H1 (cell line): ENCODE results near the gene FHIT. TPM values are rescaled to one million over a fixed set of nuclear protein-coding genes. Genes with fewer than 3 reads are reported as not detected.

Source experiments
- CTCF ChIA-PET: fragments of 300-600 bp; sonication (Branson Sonifier 250); formaldehyde crosslinking; loops from one replicate; lab custom pipeline; 2021; ENCODE audit not compliant: partially characterized antibody; lab: Charles Lee
- POLR2A ChIA-PET: fragments of 300-600 bp; sonication (Branson Sonifier 250); formaldehyde crosslinking; loops from one replicate; lab custom pipeline; 2021; ENCODE audit warnings: inconsistent platforms; ENCODE audit not compliant: partially characterized antibody; lab: Charles Lee
- DNase-seq, 2 experiments: peaks; one replicate each; pipeline versions ENCODE4 v3.0.0 to v3.0.0-alpha.2; 2010 to 2022; ENCODE audit warnings: low spot score in 2 of 2, low read depth in 1 of 2, mixed read lengths in 1 of 2
- FAIRE-seq: peaks from 2 replicates; lab custom pipeline; 2011; peaks lifted over from hg19 to GRCh38; lab: Jason Lieb, UNC
- H2AFZ ChIP-seq: 2 replicates; pipeline ENCODE4 v1.8.1; 2012; ENCODE audit warnings: low read length, inconsistent platforms
- H2AK5ac ChIP-seq: 2 replicates; pipeline ENCODE4 v1.6.1; 2013; ENCODE audit warnings: low read depth, low read length
- H2BK120ac ChIP-seq: replicated peaks from 2 replicates; pipeline ENCODE3; 2013; ENCODE audit warnings: low read depth, low read length, inconsistent platforms
- H2BK12ac ChIP-seq: 2 replicates; pipeline ENCODE4 v1.6.1; 2013; ENCODE audit warnings: low read depth, low read length
- H2BK15ac ChIP-seq: 2 replicates; pipeline ENCODE4 v1.6.1; 2013; ENCODE audit warnings: low read length
- H2BK20ac ChIP-seq: 2 replicates; pipeline ENCODE4 v1.6.1; 2013; ENCODE audit warnings: low read length
- H2BK5ac ChIP-seq: 2 replicates; pipeline ENCODE4 v1.6.1; 2013; ENCODE audit warnings: low read depth, low read length
- H3K14ac ChIP-seq: 2 replicates; pipeline ENCODE4 v1.6.1; 2013; ENCODE audit warnings: inconsistent platforms; ENCODE audit not compliant: insufficient read length
- H3K18ac ChIP-seq: 2 replicates; pipeline ENCODE4 v1.6.1; 2013; ENCODE audit warnings: low read length; ENCODE audit errors: extremely low read depth
- H3K23ac ChIP-seq: 2 replicates; pipeline ENCODE4 v1.6.1; 2013; ENCODE audit warnings: inconsistent platforms; ENCODE audit not compliant: insufficient read length
- H3K23me2 ChIP-seq: 2 replicates; pipeline ENCODE4 v1.6.1; 2013; ENCODE audit warnings: low read depth, low read length
- H3K27ac ChIP-seq: 2 replicates; pipeline ENCODE4 v1.6.1; 2011; ENCODE audit warnings: low read depth, low read length, inconsistent platforms
- H3K27me3 ChIP-seq, 4 experiments: replicated peaks in 1 of 4; 1 replicate in 1 of 4; 2 replicates in 3 of 4; pipeline versions ENCODE4 v1.6.1 to v1.8.1; 2011 to 2013; ENCODE audit warnings: low read length in 3 of 4, mild to moderate bottlenecking in 3 of 4, inconsistent platforms in 2 of 4, mixed read lengths in 2 of 4, moderate library complexity in 1 of 4; ENCODE audit not compliant: control insufficient read depth in 3 of 4, insufficient read depth in 3 of 4; ENCODE audit errors: extremely low read depth in 1 of 4
- H3K36me3 ChIP-seq, 4 experiments: 2 replicates each; pipeline versions ENCODE4 v1.6.1 to v1.8.1; 2011 to 2013; ENCODE audit warnings: mild to moderate bottlenecking in 4 of 4, low read length in 3 of 4, moderate library complexity in 2 of 4, control low read depth in 1 of 4, inconsistent platforms in 1 of 4; ENCODE audit not compliant: insufficient read depth in 4 of 4, control insufficient read depth in 2 of 4
- H3K4ac ChIP-seq: replicated peaks from 2 replicates; pipeline ENCODE3; 2013; ENCODE audit warnings: low read length, low read depth, mixed read lengths, inconsistent platforms; ENCODE audit not compliant: insufficient read length
- H3K4me1 ChIP-seq, 4 experiments: replicated peaks in 1 of 4; 1 replicate in 1 of 4; 2 replicates in 3 of 4; pipeline versions ENCODE4 v1.6.1 to v1.8.1; 2011 to 2013; ENCODE audit warnings: low read length in 3 of 4, inconsistent platforms in 2 of 4, mixed read lengths in 1 of 4; ENCODE audit not compliant: insufficient read depth in 4 of 4, control insufficient read depth in 3 of 4
- H3K4me2 ChIP-seq, 2 experiments: 2 replicates each; pipeline versions ENCODE4 v1.6.1 to v1.8.1; 2011 to 2013; ENCODE audit warnings: low read depth in 2 of 2, low read length in 2 of 2, control low read depth in 1 of 2, inconsistent platforms in 1 of 2, mild to moderate bottlenecking in 1 of 2; ENCODE audit not compliant: insufficient read depth in 1 of 2
- H3K4me3 ChIP-seq, 4 experiments: fragments of 200-600, 300-600 bp in 1 of 4; sonication (generic), shearing (Covaris generic), sonication (Bioruptor Twin) in 1 of 4; 2 replicates each; pipeline versions ENCODE4 v1.5.1 to v1.8.1; 2011 to 2016; ENCODE audit warnings: low read length in 4 of 4, low read depth in 3 of 4, control low read depth in 2 of 4, inconsistent platforms in 2 of 4, mild to moderate bottlenecking in 2 of 4, mixed read lengths in 1 of 4, moderate library complexity in 1 of 4; ENCODE audit not compliant: insufficient read depth in 2 of 4; ENCODE audit errors: extremely low read depth in 1 of 4
- H3K56ac ChIP-seq: replicated peaks from 2 replicates; pipeline ENCODE3; 2013; ENCODE audit warnings: low read depth, mild to moderate bottlenecking, mixed read lengths, low read length, inconsistent platforms; ENCODE audit not compliant: insufficient read length
- H3K79me1 ChIP-seq: 2 replicates; pipeline ENCODE4 v1.6.1; 2013; ENCODE audit warnings: low read depth, low read length, control low read depth
- H3K79me2 ChIP-seq, 2 experiments: 2 replicates each; pipeline versions ENCODE4 v1.6.1 to v1.8.1; 2012 to 2013; ENCODE audit warnings: low read length in 2 of 2, mild to moderate bottlenecking in 2 of 2, inconsistent platforms in 1 of 2; ENCODE audit not compliant: insufficient read depth in 2 of 2, control insufficient read depth in 1 of 2
- H3K9ac ChIP-seq, 4 experiments: replicated peaks in 1 of 4; 1 replicate in 1 of 4; 2 replicates in 3 of 4; pipeline versions ENCODE4 v1.6.1 to v1.8.1; 2011 to 2013; ENCODE audit warnings: low read depth in 3 of 4, low read length in 3 of 4, control low read depth in 2 of 4, mild to moderate bottlenecking in 2 of 4, moderate library complexity in 2 of 4, inconsistent platforms in 1 of 4; ENCODE audit errors: extremely low read depth in 1 of 4
- H3K9me3 ChIP-seq, 2 experiments: 2 replicates each; pipeline versions ENCODE4 v1.6.1 to v1.8.1; 2012 to 2013; ENCODE audit warnings: mild to moderate bottlenecking in 2 of 2, moderate library complexity in 2 of 2, control low read depth in 1 of 2, inconsistent platforms in 1 of 2, low read depth in 1 of 2, low read length in 1 of 2, mixed read lengths in 1 of 2; ENCODE audit not compliant: insufficient read depth in 2 of 2
- H4K20me1 ChIP-seq, 2 experiments: replicated peaks in 1 of 2; 2 replicates each; pipeline versions ENCODE3 to v1.8.1; 2011 to 2013; ENCODE audit warnings: inconsistent platforms in 2 of 2, low read length in 2 of 2, mild to moderate bottlenecking in 1 of 2; ENCODE audit not compliant: insufficient read depth in 2 of 2, control insufficient read depth in 1 of 2
- H4K5ac ChIP-seq: 2 replicates; pipeline ENCODE4 v1.6.1; 2013; ENCODE audit warnings: low read length, low read depth, mixed read lengths, inconsistent platforms; ENCODE audit not compliant: insufficient read length
- H4K8ac ChIP-seq: 2 replicates; pipeline ENCODE4 v1.8.0; 2013; ENCODE audit warnings: mild to moderate bottlenecking, moderate library complexity, low read length, inconsistent platforms; ENCODE audit not compliant: insufficient read depth; ENCODE audit errors: extremely low read depth
- H4K91ac ChIP-seq: replicated peaks from 2 replicates; pipeline ENCODE3; 2013; ENCODE audit warnings: low read length, mixed read lengths, inconsistent platforms; ENCODE audit not compliant: insufficient read length
- BRCA1 ChIP-seq: IDR thresholded peaks from 2 replicates; pipeline ENCODE4 v1.6.1; 2012; ENCODE audit warnings: low read depth, low read length, improper control_type of control experiment
- CBX5 ChIP-seq: fragments of 300-800, 300-1000 bp; sonication (generic); IDR thresholded peaks from 2 replicates; pipeline ENCODE4 v1.7.1; 2016; ENCODE audit warnings: antibody characterized with exemption, low read length, low read depth
- CBX8 ChIP-seq: fragments of 300-800, 300-1000 bp; sonication (generic); IDR thresholded peaks from 2 replicates; pipeline ENCODE4 v1.7.1; 2016; ENCODE audit warnings: low read depth, low read length, borderline replicate concordance
- CEBPB ChIP-seq: IDR thresholded peaks from 2 replicates; pipeline ENCODE4 v1.6.1; 2012; ENCODE audit warnings: low read depth, low read length
- EP300 ChIP-seq, 2 experiments: IDR thresholded peaks; 1 replicate in 1 of 2; 2 replicates in 1 of 2; pipeline ENCODE4 v1.6.1; 2011 to 2012; ENCODE audit warnings: low read depth in 2 of 2, low read length in 2 of 2, mild to moderate bottlenecking in 2 of 2, borderline replicate concordance in 1 of 2, inconsistent platforms in 1 of 2, moderate library complexity in 1 of 2
- FOSL1 ChIP-seq: IDR thresholded peaks from 2 replicates; pipeline ENCODE4 v1.6.1; 2011; ENCODE audit warnings: mild to moderate bottlenecking, low read depth, low read length, moderate library complexity; ENCODE audit not compliant: insufficient read depth
- GTF2F1 ChIP-seq: IDR thresholded peaks from 2 replicates; pipeline ENCODE4 v1.6.1; 2012; ENCODE audit warnings: low read depth, low read length, improper control_type of control experiment, borderline replicate concordance
- JUN ChIP-seq: IDR thresholded peaks from 2 replicates; pipeline ENCODE4 v1.6.1; 2011; ENCODE audit warnings: low read depth, mild to moderate bottlenecking, improper control_type of control experiment, low read length
- POLR2AphosphoS5 ChIP-seq: IDR thresholded peaks from 2 replicates; pipeline ENCODE4 v1.6.1; 2011; ENCODE audit warnings: low read depth, low read length
- RXRA ChIP-seq: IDR thresholded peaks from 2 replicates; pipeline ENCODE4 v1.6.1; 2011; ENCODE audit warnings: low read depth, mild to moderate bottlenecking, low read length, moderate library complexity; ENCODE audit not compliant: insufficient read depth
- WGBS, 2 experiments: shearing (Covaris generic) in 1 of 2; methylation state at CpG; one replicate each; pipeline versions ENCODE4 v1.1.6 to v1.1.7; 2013 to 2015; ENCODE audit warnings: low lambda C conversion rate in 2 of 2, mixed read lengths in 2 of 2, inconsistent platforms in 1 of 2, low coverage in 1 of 2, missing lambda C conversion rate in 1 of 2; ENCODE audit not compliant: insufficient replicate concordance in 2 of 2, insufficient coverage in 1 of 2, insufficient read length in 1 of 2; ENCODE audit errors: extremely low coverage in 1 of 2, missing lambda C conversion rate in 1 of 2; 5-methylcytosine and 5-hydroxymethylcytosine counted together
- polyA plus RNA-seq, 7 experiments: library from polyadenylated mRNA; depleted of rRNA in 3 of 7; stranded (reverse) in 5 of 7; unstranded in 2 of 7; fragments of >200 nt in 5 of 7; fragments of 200-250 nt in 2 of 7; gene quantifications; 1 replicate in 5 of 7; 2 replicates in 1 of 7; 4 replicates in 1 of 7; pipeline versions ENCODE4 v1.2.1 to v1.2.3, GENCODE V29; 2011 to 2013; ENCODE audit warnings: missing spikeins in 2 of 7, mixed read lengths in 2 of 7
- total RNA-seq: library from RNA; stranded (reverse); fragmentation: NEBNext Ultra II Directional; extraction: Animal tissue kit (Norgen Biotek cat#: 25700); gene quantifications from 2 replicates; pipeline ENCODE4 v1.2.1, GENCODE V29; 2021
- TF ChIP-seq, protein P1 (sequence below): IDR thresholded peaks from 2 replicates; pipeline ENCODE4 v1.6.1; 2012; ENCODE audit warnings: inconsistent platforms
- TF ChIP-seq, protein P2 (sequence below), 3 experiments: IDR thresholded peaks; 1 replicate in 2 of 3; 2 replicates in 1 of 3; pipeline versions ENCODE4 v1.5.1 to v1.6.1; 2011; ENCODE audit warnings: low read length in 3 of 3, mild to moderate bottlenecking in 3 of 3, inconsistent platforms in 2 of 3, low read depth in 1 of 3, moderate library complexity in 1 of 3; ENCODE audit not compliant: insufficient read depth in 1 of 3; ENCODE audit errors: control extremely low read depth in 1 of 3

Gene FHIT
- total and polyA plus RNA-seq, 2 of the 8 experiments (the other 6 are each of a cell fraction or from before 2014, with no cell fraction given): 1.2 to 3.2 TPM

DNA sequence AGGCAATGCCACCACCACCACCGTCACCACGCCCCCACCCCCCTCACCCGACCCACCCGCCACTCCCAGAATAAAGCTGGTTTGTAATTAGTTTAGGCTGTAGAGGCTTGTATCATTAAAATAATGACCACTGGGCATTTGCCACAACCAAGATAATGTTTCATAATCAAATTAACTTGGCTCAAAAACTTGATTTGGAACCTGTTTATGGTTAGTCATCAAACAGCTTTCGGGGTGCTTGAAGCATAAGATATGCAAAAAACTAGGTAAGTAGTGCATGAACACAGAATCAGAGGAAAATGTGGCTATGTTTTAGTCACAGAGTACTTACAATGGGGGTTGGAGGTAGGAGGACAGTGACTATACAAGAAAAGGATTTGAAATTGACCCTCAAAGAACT lies 115.1 kb downstream of the FHIT start:
- Histone ChIP-seq H3K23ac (no peak overlapping the region), H3K79me1 (no peaks in the 10 kb centered on the region), H3K4ac (no peak overlapping the region), H2AK5ac (no peak overlapping the region), H2AFZ (no peak overlapping the region), H3K9ac (no peak overlapping the region), H3K27me3 (no peaks in the 10 kb centered on the region), H3K4me3 (no peak overlapping the region), H3K36me3 (no peaks in the 10 kb centered on the region), H3K4me1 (peaks cover 2 to 9% (median 6%) of the 10 kb centered on the region in 4 experiments; a peak in 4 of 7 replicates), H4K5ac (no peak overlapping the region), H2BK15ac (no peak overlapping the region), H4K8ac (no peak overlapping the region), H3K27ac (no peak overlapping the region), H3K4me2 (no peak overlapping the region), H3K23me2 (no peaks in the 10 kb centered on the region), H4K20me1 (no peaks in the 10 kb centered on the region), H2BK20ac (no peak overlapping the region), H3K56ac (no peak overlapping the region), H2BK5ac (no peak overlapping the region), H3K18ac (no peak overlapping the region), H3K14ac (no peak overlapping the region), H2BK12ac (no peak overlapping the region), H2BK120ac (no peak overlapping the region), H3K79me2 (0 out of 4 replicates have a peak, but pooled peaks cover 0 to 2% of the 10 kb centered on the region in 2 experiments), H3K9me3 (no peaks in the 10 kb centered on the region), H4K91ac (no peak overlapping the region)
- FAIRE-seq: no peak
- DNase-seq: no peak
- ChIA-PET CTCF (no interaction called here), POLR2A (no interaction called here)
- WGBS, 2 experiments: 85% methylated on average over 5 of the region's 5 CpGs; no CpG with 5 or more reads in 1 of the 2 experiments
- no peak for TF ChIP-seq POLR2AphosphoS5
- no peak for TF ChIP-seq RXRA
- no peak for TF ChIP-seq CBX5
- no peak for TF ChIP-seq FOSL1
- TF ChIP-seq, protein P1, sequence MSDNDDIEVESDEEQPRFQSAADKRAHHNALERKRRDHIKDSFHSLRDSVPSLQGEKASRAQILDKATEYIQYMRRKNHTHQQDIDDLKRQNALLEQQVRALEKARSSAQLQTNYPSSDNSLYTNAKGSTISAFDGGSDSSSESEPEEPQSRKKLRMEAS: no peak
- no peak for TF ChIP-seq CEBPB
- TF ChIP-seq GTF2F1: no peak
- TF ChIP-seq, protein P2, sequence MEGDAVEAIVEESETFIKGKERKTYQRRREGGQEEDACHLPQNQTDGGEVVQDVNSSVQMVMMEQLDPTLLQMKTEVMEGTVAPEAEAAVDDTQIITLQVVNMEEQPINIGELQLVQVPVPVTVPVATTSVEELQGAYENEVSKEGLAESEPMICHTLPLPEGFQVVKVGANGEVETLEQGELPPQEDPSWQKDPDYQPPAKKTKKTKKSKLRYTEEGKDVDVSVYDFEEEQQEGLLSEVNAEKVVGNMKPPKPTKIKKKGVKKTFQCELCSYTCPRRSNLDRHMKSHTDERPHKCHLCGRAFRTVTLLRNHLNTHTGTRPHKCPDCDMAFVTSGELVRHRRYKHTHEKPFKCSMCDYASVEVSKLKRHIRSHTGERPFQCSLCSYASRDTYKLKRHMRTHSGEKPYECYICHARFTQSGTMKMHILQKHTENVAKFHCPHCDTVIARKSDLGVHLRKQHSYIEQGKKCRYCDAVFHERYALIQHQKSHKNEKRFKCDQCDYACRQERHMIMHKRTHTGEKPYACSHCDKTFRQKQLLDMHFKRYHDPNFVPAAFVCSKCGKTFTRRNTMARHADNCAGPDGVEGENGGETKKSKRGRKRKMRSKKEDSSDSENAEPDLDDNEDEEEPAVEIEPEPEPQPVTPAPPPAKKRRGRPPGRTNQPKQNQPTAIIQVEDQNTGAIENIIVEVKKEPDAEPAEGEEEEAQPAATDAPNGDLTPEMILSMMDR (IDR thresholded peaks at IDR 0.05; ENCODE audit: control extremely low read depth in 1 of 3, insufficient read depth in 1 of 3, low read depth in 1 of 3, low read length in 3 of 3): no peak
- no peak for TF ChIP-seq BRCA1
- TF ChIP-seq CBX8: no peak
- no peak for TF ChIP-seq JUN
- no peak for TF ChIP-seq EP300 (IDR thresholded peaks at IDR 0.05; ENCODE audit: borderline replicate concordance in 1 of 2, low read depth in 2 of 2, low read length in 2 of 2)
